H9 (cell line): ENCODE measurements around the gene SIPA1L3. TPM values are rescaled to one million over a fixed set of nuclear protein-coding genes. Genes with fewer than 3 reads are reported as not detected.

Experiments used
- DNase-seq: peaks from one replicate; pipeline ENCODE4 v3.0.0-alpha.2; 2017
- H2AFZ ChIP-seq: one replicate; pipeline ENCODE4 v1.6.1; 2013; ENCODE audit warnings: mild to moderate bottlenecking, low read length, control low read depth, moderate library complexity
- H2AK5ac ChIP-seq: 2 replicates; pipeline ENCODE4 v1.6.1; 2013; ENCODE audit warnings: low read length, control low read depth, mixed read lengths; ENCODE audit not compliant: insufficient read length
- H2BK120ac ChIP-seq: one replicate; pipeline ENCODE4 v1.6.1; 2013; ENCODE audit warnings: low read depth, mild to moderate bottlenecking, low read length, control low read depth, inconsistent platforms; ENCODE audit not compliant: poor library complexity, severe bottlenecking
- H2BK12ac ChIP-seq: 2 replicates; pipeline ENCODE4 v1.6.1; 2013; ENCODE audit warnings: low read length, control low read depth, mixed read lengths, low read depth; ENCODE audit not compliant: insufficient read length
- H2BK15ac ChIP-seq: 2 replicates; pipeline ENCODE4 v1.6.1; 2013; ENCODE audit warnings: low read depth, low read length, control low read depth
- H2BK20ac ChIP-seq: one replicate; pipeline ENCODE4 v1.6.1; 2013; ENCODE audit warnings: low read depth, mild to moderate bottlenecking, low read length, control low read depth, inconsistent platforms; ENCODE audit not compliant: poor library complexity, severe bottlenecking
- H2BK5ac ChIP-seq: 2 replicates; pipeline ENCODE4 v1.6.1; 2013; ENCODE audit warnings: low read length, control low read depth, mixed read lengths; ENCODE audit not compliant: insufficient read length
- H3K14ac ChIP-seq: 2 replicates; pipeline ENCODE4 v1.6.1; 2013; ENCODE audit warnings: low read length, control low read depth; ENCODE audit not compliant: insufficient read depth
- H3K18ac ChIP-seq: 2 replicates; pipeline ENCODE4 v1.6.1; 2013; ENCODE audit warnings: low read depth, mild to moderate bottlenecking, mixed read lengths, low read length, control low read depth; ENCODE audit not compliant: insufficient read length
- H3K23ac ChIP-seq: 2 replicates; pipeline ENCODE4 v1.6.1; 2013; ENCODE audit warnings: low read length, control low read depth, mixed read lengths, low read depth; ENCODE audit not compliant: insufficient read length
- H3K23me2 ChIP-seq: 2 replicates; pipeline ENCODE4 v1.6.1; 2013; ENCODE audit warnings: low read depth, mild to moderate bottlenecking, mixed read lengths, low read length, control low read depth; ENCODE audit not compliant: insufficient read length, poor library complexity, severe bottlenecking
- H3K27ac ChIP-seq: 2 replicates; pipeline ENCODE4 v1.5.1; 2013; ENCODE audit warnings: low read length, control low read depth, mixed read lengths, low read depth; ENCODE audit not compliant: insufficient read length
- H3K27me3 ChIP-seq: 2 replicates; pipeline ENCODE4 v1.6.1; 2013; ENCODE audit warnings: low read length, control low read depth, inconsistent platforms; ENCODE audit not compliant: insufficient read depth
- H3K4ac ChIP-seq: 2 replicates; pipeline ENCODE4 v1.6.1; 2013; ENCODE audit warnings: low read depth, mild to moderate bottlenecking, control low read depth, inconsistent platforms, low read length, moderate library complexity
- H3K4me1 ChIP-seq: 2 replicates; pipeline ENCODE4 v1.6.1; 2013; ENCODE audit warnings: low read length, control low read depth, inconsistent platforms; ENCODE audit not compliant: insufficient read depth
- H3K4me2 ChIP-seq: 2 replicates; pipeline ENCODE4 v1.6.1; 2013; ENCODE audit warnings: low read length, control low read depth, mixed read lengths; ENCODE audit not compliant: insufficient read length, insufficient read depth
- H3K56ac ChIP-seq: 2 replicates; pipeline ENCODE4 v1.6.1; 2013; ENCODE audit warnings: low read depth, mild to moderate bottlenecking, mixed read lengths, low read length, control low read depth; ENCODE audit not compliant: insufficient read length
- H3K79me1 ChIP-seq: 2 replicates; pipeline ENCODE4 v1.6.1; 2013; ENCODE audit warnings: low read depth, mild to moderate bottlenecking, moderate library complexity, low read length, control low read depth, inconsistent platforms; ENCODE audit not compliant: insufficient read depth, poor library complexity, severe bottlenecking
- H3K79me2 ChIP-seq: 2 replicates; pipeline ENCODE4 v1.6.1; 2013; ENCODE audit warnings: low read length, control low read depth, inconsistent platforms; ENCODE audit not compliant: insufficient read depth
- H3K9ac ChIP-seq: 2 replicates; pipeline ENCODE4 v1.6.1; 2013; ENCODE audit warnings: low read length, control low read depth, mixed read lengths; ENCODE audit not compliant: insufficient read length; ENCODE audit errors: extremely low read depth
- H3K9me3 ChIP-seq: one replicate; pipeline ENCODE4 v1.6.1; 2013; ENCODE audit warnings: low read depth, low read length, inconsistent platforms; ENCODE audit not compliant: control insufficient read depth
- H3T11ph ChIP-seq: one replicate; pipeline ENCODE4 v1.6.1; 2013; ENCODE audit warnings: mild to moderate bottlenecking, low read length, control low read depth, inconsistent platforms
- H4K20me1 ChIP-seq: one replicate; pipeline ENCODE4 v1.6.1; 2013; ENCODE audit not compliant: control insufficient read depth, insufficient read length, insufficient read depth
- H4K5ac ChIP-seq: 2 replicates; pipeline ENCODE4 v1.6.1; 2013; ENCODE audit warnings: low read depth, mild to moderate bottlenecking, mixed read lengths, low read length, control low read depth; ENCODE audit not compliant: insufficient read length
- H4K8ac ChIP-seq: replicated peaks from 2 replicates; pipeline ENCODE4 v1.6.1; 2013; ENCODE audit warnings: low read length, control low read depth, mixed read lengths, low read depth; ENCODE audit not compliant: insufficient read length
- H4K91ac ChIP-seq: 2 replicates; pipeline ENCODE4 v1.6.1; 2013; ENCODE audit warnings: low read depth, mild to moderate bottlenecking, moderate library complexity, mixed read lengths, low read length, control low read depth; ENCODE audit not compliant: insufficient read length
- H3K27ac Mint-ChIP-seq, 3 experiments: 2 replicates in 2 of 3; 3 replicates in 1 of 3; pipeline ENCODE4 v1.8.0; 2020 to 2021; ENCODE audit warnings: mixed read lengths in 3 of 3, mild to moderate bottlenecking in 1 of 3, moderate library complexity in 1 of 3
- H3K27me3 Mint-ChIP-seq: 2 replicates; pipeline ENCODE4 v1.8.0; 2021; ENCODE audit warnings: low read depth, mild to moderate bottlenecking, moderate library complexity, mixed read lengths
- H3K36me3 Mint-ChIP-seq, 3 experiments: 2 replicates in 2 of 3; 3 replicates in 1 of 3; pipeline ENCODE4 v1.8.0; 2020 to 2021; ENCODE audit warnings: low read depth in 3 of 3, mixed read lengths in 3 of 3; ENCODE audit not compliant: insufficient read depth in 1 of 3
- H3K4me1 Mint-ChIP-seq, 2 experiments: 2 replicates each; pipeline ENCODE4 v1.8.0; 2020; ENCODE audit warnings: mixed read lengths in 2 of 2
- H3K4me3 Mint-ChIP-seq, 2 experiments: 2 replicates in 1 of 2; 3 replicates in 1 of 2; pipeline ENCODE4 v1.8.0; 2020 to 2021; ENCODE audit warnings: mild to moderate bottlenecking in 2 of 2, mixed read lengths in 2 of 2, moderate library complexity in 1 of 2
- H3K9me3 Mint-ChIP-seq, 2 experiments: 2 replicates in 1 of 2; 3 replicates in 1 of 2; pipeline ENCODE4 v1.8.0; 2020; ENCODE audit warnings: mild to moderate bottlenecking in 2 of 2, mixed read lengths in 2 of 2, moderate library complexity in 1 of 2
- WGBS: extraction: QIAGEN DNeasy Blood & Tissue Kit; methylation state at CpG from one replicate; pipeline ENCODE4 v1.1.7; 2013; ENCODE audit warnings: missing lambda C conversion rate, low lambda C conversion rate, mixed read lengths; ENCODE audit not compliant: insufficient read length; ENCODE audit errors: extremely low coverage; 5-methylcytosine and 5-hydroxymethylcytosine counted together
- total RNA-seq: library from RNA; stranded (reverse); gene quantifications from 2 replicates; pipeline ENCODE4 v1.2.1, GENCODE V29; 2021
- TF ChIP-seq, protein P1 (sequence below): fragments of 200-600 bp; sonication (generic); conservative IDR thresholded peaks from 3 replicates; pipeline ENCODE4 v1.8.0; 2021; ENCODE audit warnings: antibody characterized with exemption, mild to moderate bottlenecking

Gene SIPA1L3
- total RNA-seq, 1 experiment from 2014 or later: 40.1 TPM

DNA sequence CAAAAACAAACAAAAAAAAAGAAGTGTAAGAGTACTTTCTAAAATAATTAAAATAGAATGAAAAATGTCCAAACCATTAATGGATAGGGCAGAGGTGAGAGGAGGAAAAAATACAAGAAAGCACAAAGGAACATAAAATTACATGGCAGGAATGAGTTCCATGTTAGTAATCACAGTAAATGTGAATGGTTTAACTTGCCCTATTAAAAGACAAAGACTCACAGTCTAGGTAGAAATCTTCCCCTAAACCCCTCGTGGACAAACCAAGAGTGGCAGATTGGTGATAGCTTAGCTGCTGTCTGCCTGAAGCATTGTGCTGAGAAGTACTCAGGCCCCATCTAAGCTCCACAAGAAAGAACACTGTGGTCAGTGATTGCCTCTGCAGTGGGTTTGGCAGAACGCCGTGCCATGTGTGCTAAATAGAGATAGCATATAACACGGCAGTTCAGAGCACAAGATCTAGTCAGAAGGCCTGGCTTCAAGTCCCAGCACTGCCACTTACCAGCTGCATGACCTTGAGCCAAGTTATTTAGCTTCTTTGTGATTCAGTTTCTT is 213.5 kb downstream of the SIPA1L3 start:
- H2AK5ac ChIP-seq: no peak overlapping the region
- no peak overlapping the region for H3K4me2 ChIP-seq
- H3K18ac ChIP-seq: no peak overlapping the region
- no peaks in the 10 kb centered on the region for H4K20me1 ChIP-seq
- Mint-ChIP-seq H3K27ac (no peak overlapping the region), H3K9me3 (peaks cover 19 to 20% of the 10 kb centered on the region in 2 experiments), H3K4me1 (no peaks in the 10 kb centered on the region), H3K27me3 (no peaks in the 10 kb centered on the region), H3K4me3 (no peak overlapping the region), H3K36me3 (peaks cover 51 to 62% (median 59%) of the 10 kb centered on the region in 3 experiments)
- no peak overlapping the region for H4K5ac ChIP-seq
- TF ChIP-seq, protein P1, sequence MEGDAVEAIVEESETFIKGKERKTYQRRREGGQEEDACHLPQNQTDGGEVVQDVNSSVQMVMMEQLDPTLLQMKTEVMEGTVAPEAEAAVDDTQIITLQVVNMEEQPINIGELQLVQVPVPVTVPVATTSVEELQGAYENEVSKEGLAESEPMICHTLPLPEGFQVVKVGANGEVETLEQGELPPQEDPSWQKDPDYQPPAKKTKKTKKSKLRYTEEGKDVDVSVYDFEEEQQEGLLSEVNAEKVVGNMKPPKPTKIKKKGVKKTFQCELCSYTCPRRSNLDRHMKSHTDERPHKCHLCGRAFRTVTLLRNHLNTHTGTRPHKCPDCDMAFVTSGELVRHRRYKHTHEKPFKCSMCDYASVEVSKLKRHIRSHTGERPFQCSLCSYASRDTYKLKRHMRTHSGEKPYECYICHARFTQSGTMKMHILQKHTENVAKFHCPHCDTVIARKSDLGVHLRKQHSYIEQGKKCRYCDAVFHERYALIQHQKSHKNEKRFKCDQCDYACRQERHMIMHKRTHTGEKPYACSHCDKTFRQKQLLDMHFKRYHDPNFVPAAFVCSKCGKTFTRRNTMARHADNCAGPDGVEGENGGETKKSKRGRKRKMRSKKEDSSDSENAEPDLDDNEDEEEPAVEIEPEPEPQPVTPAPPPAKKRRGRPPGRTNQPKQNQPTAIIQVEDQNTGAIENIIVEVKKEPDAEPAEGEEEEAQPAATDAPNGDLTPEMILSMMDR: no peak
- no peak overlapping the region for H3K14ac ChIP-seq
- H3K27ac ChIP-seq: no peak overlapping the region
- peaks cover 7% of the 10 kb centered on the region for H3K9me3 ChIP-seq
- no peak overlapping the region for H2BK12ac ChIP-seq
- no peaks in the 10 kb centered on the region for H3K27me3 ChIP-seq
- H3K56ac ChIP-seq: no peak overlapping the region
- H2BK20ac ChIP-seq: no peak overlapping the region
- no peak overlapping the region for H3K23ac ChIP-seq
- H4K91ac ChIP-seq: no peak overlapping the region
- no peak overlapping the region for H2BK15ac ChIP-seq
- DNase-seq: no peak
- H3K79me1 ChIP-seq: no peaks in the 10 kb centered on the region
- no peaks in the 10 kb centered on the region for H3K4me1 ChIP-seq
- no peak overlapping the region for H3K9ac ChIP-seq
- H3K23me2 ChIP-seq: no peaks in the 10 kb centered on the region
- H2BK120ac ChIP-seq: no peak overlapping the region
- H2AFZ ChIP-seq: no peak overlapping the region
- no peak overlapping the region for H2BK5ac ChIP-seq
- WGBS: no CpG with 5 or more reads among the region's 4 CpGs
- no peak overlapping the region for H4K8ac ChIP-seq
- H3K79me2 ChIP-seq: no peaks in the 10 kb centered on the region
- no peak overlapping the region for H3T11ph ChIP-seq
- H3K4ac ChIP-seq: no peak overlapping the region
